Measurements from ENCODE around the gene CHURC1. TPM values are rescaled to one million over a fixed set of nuclear protein-coding genes. Genes with fewer than 3 reads are reported as not detected.

The CHURC1 gene
- polyA plus RNA-seq, 1 donor (not counting 4 experiments of a cell fraction or from before 2014, with no cell fraction given), result 126 TPM

DNA sequence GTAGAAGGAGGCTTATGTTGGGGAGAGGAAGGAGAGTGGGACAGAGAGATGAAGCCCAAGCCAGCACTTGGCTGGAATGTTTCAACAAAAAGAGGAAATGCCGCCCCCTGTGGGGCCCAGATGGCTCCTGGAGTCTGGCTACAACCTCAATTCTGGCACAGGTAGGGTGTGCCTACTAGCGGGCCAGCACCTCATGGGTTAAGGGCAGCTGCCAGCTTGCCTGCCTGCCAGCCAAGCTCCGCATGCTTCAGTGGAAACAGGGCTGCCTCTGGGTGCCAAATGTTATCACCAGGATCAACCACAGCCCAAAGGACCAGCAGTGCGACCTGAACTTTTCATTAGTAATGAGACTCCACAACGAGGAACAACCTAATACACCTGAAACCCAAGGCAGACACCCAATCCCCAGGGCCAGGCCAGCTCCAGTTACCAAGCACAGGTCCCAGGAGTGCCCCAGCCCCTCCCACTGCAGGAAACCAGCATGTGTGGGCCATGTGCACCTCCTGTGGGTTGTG, 46.6 kb downstream of the CHURC1 start:
- DNase-seq (ENCODE audit: low read depth, low spot score) (no peak), FAIRE-seq (peak; percentile 75)

DNA sequence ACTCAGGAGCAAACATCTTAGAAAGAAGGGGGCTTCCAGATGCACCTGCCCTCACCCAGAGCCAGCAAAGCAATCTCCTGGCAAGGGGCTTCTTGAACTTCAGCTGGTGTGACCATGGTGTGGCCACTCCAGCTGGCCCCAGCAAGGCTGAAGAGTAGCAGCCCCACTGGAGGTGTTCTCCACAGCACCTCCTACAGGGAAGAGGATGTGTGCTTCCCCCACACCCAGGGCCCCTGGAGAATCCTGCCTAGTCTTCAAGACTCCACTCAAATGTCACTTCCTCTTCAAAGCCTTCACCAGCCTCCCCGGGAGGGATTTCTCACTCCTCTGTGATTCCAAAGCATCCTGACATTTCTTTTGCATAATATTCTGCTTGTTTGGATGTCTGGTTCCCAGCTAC, 49.4 kb downstream of the CHURC1 start:
- Histone ChIP-seq H3K9me1 (ENCODE audit: control insufficient read depth, extremely low read depth, insufficient read depth, low read length) (peaks cover 2% of the 10 kb centered on the region), H4K20me1 (ENCODE audit: control insufficient read depth, extremely low read depth, insufficient read depth, low read length) (no peaks in the 10 kb centered on the region), H3K9ac (ENCODE audit: control insufficient read depth, extremely low read depth, insufficient read depth, low read length) (no peak overlapping the region), H3K79me2 (ENCODE audit: control insufficient read depth, insufficient read depth, low read length) (no peaks in the 10 kb centered on the region), H3K36me3 (ENCODE audit: control insufficient read depth in 2 of 2, extremely low read depth in 1 of 2, insufficient read depth in 2 of 2, low read length in 2 of 2) (no peaks in the 10 kb centered on the region), H3K4me2 (ENCODE audit: control insufficient read depth, extremely low read depth, insufficient read depth, low read depth, low read length) (no peak overlapping the region), H3K4me3 (ENCODE audit: control insufficient read depth in 2 of 3, extremely low read depth in 1 of 3, insufficient read depth in 2 of 3, low read depth in 1 of 3, low read length in 3 of 3) (no peak overlapping the region), H3K27me3 (ENCODE audit: control insufficient read depth, extremely low read depth, insufficient read depth, low read length) (no peaks in the 10 kb centered on the region), H3K9me3 (ENCODE audit: control insufficient read depth, low read depth, low read length) (no peaks in the 10 kb centered on the region), H2AFZ (ENCODE audit: control insufficient read depth, low read length) (no peak overlapping the region), H3K4me1 (ENCODE audit: control insufficient read depth, extremely low read depth, insufficient read depth, low read length) (peaks cover 4% of the 10 kb centered on the region), H3K27ac (ENCODE audit: control insufficient read depth, insufficient read depth, low read length) (no peak overlapping the region)
- dilution Hi-C loops (cut with MboI; ENCODE audit: extremely low pct_ligation_motif_present, low sequenced_read_pairs), result no loop called here
- FAIRE-seq (no peak), DNase-seq (ENCODE audit: low read depth, low spot score) (no peak)
- TF ChIP-seq, protein P1, sequence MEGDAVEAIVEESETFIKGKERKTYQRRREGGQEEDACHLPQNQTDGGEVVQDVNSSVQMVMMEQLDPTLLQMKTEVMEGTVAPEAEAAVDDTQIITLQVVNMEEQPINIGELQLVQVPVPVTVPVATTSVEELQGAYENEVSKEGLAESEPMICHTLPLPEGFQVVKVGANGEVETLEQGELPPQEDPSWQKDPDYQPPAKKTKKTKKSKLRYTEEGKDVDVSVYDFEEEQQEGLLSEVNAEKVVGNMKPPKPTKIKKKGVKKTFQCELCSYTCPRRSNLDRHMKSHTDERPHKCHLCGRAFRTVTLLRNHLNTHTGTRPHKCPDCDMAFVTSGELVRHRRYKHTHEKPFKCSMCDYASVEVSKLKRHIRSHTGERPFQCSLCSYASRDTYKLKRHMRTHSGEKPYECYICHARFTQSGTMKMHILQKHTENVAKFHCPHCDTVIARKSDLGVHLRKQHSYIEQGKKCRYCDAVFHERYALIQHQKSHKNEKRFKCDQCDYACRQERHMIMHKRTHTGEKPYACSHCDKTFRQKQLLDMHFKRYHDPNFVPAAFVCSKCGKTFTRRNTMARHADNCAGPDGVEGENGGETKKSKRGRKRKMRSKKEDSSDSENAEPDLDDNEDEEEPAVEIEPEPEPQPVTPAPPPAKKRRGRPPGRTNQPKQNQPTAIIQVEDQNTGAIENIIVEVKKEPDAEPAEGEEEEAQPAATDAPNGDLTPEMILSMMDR (optimal IDR thresholded peaks at IDR 0.05 in 1 of 3, IDR thresholded peaks at IDR 0.05 in 1 of 3, conservative IDR thresholded peaks at IDR 0.05 in 1 of 3; ENCODE audit: extremely low read depth in 1 of 3, insufficient read depth in 2 of 3, low read length in 3 of 3), result peak in 1 of 3 experiments; percentile 18
- TF ChIP-seq EZH2 (IDR thresholded peaks at IDR 0.05; ENCODE audit: low read length), result no peak

More for the DNA sequence above, 46.6 kb downstream of the CHURC1 start:
- Histone ChIP-seq H3K27ac (ENCODE audit: control insufficient read depth, insufficient read depth, low read length) (no peak overlapping the region), H3K79me2 (ENCODE audit: control insufficient read depth, insufficient read depth, low read length) (no peaks in the 10 kb centered on the region), H3K9ac (ENCODE audit: control insufficient read depth, extremely low read depth, insufficient read depth, low read length) (no peak overlapping the region), H3K4me1 (ENCODE audit: control insufficient read depth, extremely low read depth, insufficient read depth, low read length) (peaks cover 9% of the 10 kb centered on the region), H3K9me3 (ENCODE audit: control insufficient read depth, low read depth, low read length) (no peaks in the 10 kb centered on the region), H4K20me1 (ENCODE audit: control insufficient read depth, extremely low read depth, insufficient read depth, low read length) (no peaks in the 10 kb centered on the region), H3K27me3 (ENCODE audit: control insufficient read depth, extremely low read depth, insufficient read depth, low read length) (no peaks in the 10 kb centered on the region), H2AFZ (ENCODE audit: control insufficient read depth, low read length) (no peak overlapping the region), H3K4me3 (ENCODE audit: control insufficient read depth in 2 of 3, extremely low read depth in 1 of 3, insufficient read depth in 2 of 3, low read depth in 1 of 3, low read length in 3 of 3) (no peak overlapping the region), H3K4me2 (ENCODE audit: control insufficient read depth, extremely low read depth, insufficient read depth, low read depth, low read length) (no peak overlapping the region), H3K36me3 (ENCODE audit: control insufficient read depth in 2 of 2, extremely low read depth in 1 of 2, insufficient read depth in 2 of 2, low read length in 2 of 2) (no peaks in the 10 kb centered on the region), H3K9me1 (ENCODE audit: control insufficient read depth, extremely low read depth, insufficient read depth, low read length) (peaks cover 2% of the 10 kb centered on the region)
- dilution Hi-C loops (cut with MboI; ENCODE audit: extremely low pct_ligation_motif_present, low sequenced_read_pairs), result no loop called here
- TF ChIP-seq, protein P1 (optimal IDR thresholded peaks at IDR 0.05 in 1 of 3, IDR thresholded peaks at IDR 0.05 in 1 of 3, conservative IDR thresholded peaks at IDR 0.05 in 1 of 3; ENCODE audit: extremely low read depth in 1 of 3, insufficient read depth in 2 of 3, low read length in 3 of 3), result peak; percentile 21 to 43 (median 28)
- TF ChIP-seq EZH2 (IDR thresholded peaks at IDR 0.05; ENCODE audit: low read length), result no peak

Data from keratinocyte (primary cell).